GM12878 (cell line): ENCODE measurements around the gene SHPK. TPM values are rescaled to one million over a fixed set of nuclear protein-coding genes. Genes with fewer than 3 reads are reported as not detected.

ENCODE experiments used
- ATAC-seq: fragments of 200-7000 bp; cut with Tn5 transposase; 3 replicates; pipeline ENCODE4 v1.9.1; 2020; ENCODE audit warnings: mild to moderate bottlenecking, moderate library complexity
- BruUV-seq: library from RNA; stranded (reverse); fragments of 400-500 nt; replicated peaks from 2 replicates; lab custom pipeline; 2021; lab: Mats Ljungman, UMichigan
- CTCF ChIA-PET: fragments of 300-600 bp; sonication (Branson Sonifier 250); formaldehyde crosslinking; extraction: SDS; loops from one replicate; lab custom pipeline; 2021; ENCODE audit warnings: inconsistent platforms; lab: Yijun Ruan, JAX
- POLR2A ChIA-PET: fragments of 350-600 bp; formaldehyde crosslinking; extraction: SDS; loops from one replicate; lab custom pipeline; 2021; ENCODE audit warnings: inconsistent platforms; lab: Charles Lee
- RAD21 ChIA-PET: fragments of 300-600 bp; sonication (Branson Sonifier 250); formaldehyde crosslinking; loops from one replicate; lab custom pipeline; 2023; ENCODE audit warnings: antibody characterized with exemption; ENCODE audit not compliant: unreplicated experiment; lab: Charles Lee
- SMC1A ChIA-PET: fragments of 300-600 bp; sonication (Branson Sonifier 250); formaldehyde crosslinking; loops from one replicate; lab custom pipeline; 2023; ENCODE audit not compliant: unreplicated experiment, uncharacterized antibody; lab: Charles Lee
- DNase-seq: peaks from one replicate; pipeline ENCODE4 v3.0.0-alpha.2; 2011; ENCODE audit warnings: low read depth, low spot score
- FAIRE-seq: peaks from 3 replicates; lab custom pipeline; 2011; peaks lifted over from hg19 to GRCh38; lab: Jason Lieb, UNC
- H2AFZ ChIP-seq: 2 replicates; pipeline ENCODE4 v1.6.0; 2011; ENCODE audit warnings: low read depth, low read length, control low read depth; ENCODE audit not compliant: control insufficient read depth
- H3K27ac ChIP-seq: 2 replicates; pipeline ENCODE4 v1.5.1; 2011; ENCODE audit warnings: control low read depth; ENCODE audit not compliant: control insufficient read depth, insufficient read depth
- H3K27me3 ChIP-seq, 2 experiments: replicated peaks in 1 of 2; 2 replicates each; pipeline versions ENCODE4 v1.6.0 to v1.6.1; 2011; ENCODE audit warnings: low read length in 1 of 2; ENCODE audit not compliant: control insufficient read depth in 2 of 2, insufficient read depth in 2 of 2
- H3K36me3 ChIP-seq, 2 experiments: 2 replicates each; pipeline ENCODE4 v1.5.1; 2011; ENCODE audit warnings: low read length in 1 of 2; ENCODE audit not compliant: control insufficient read depth in 2 of 2, insufficient read depth in 2 of 2
- H3K4me1 ChIP-seq: 2 replicates; pipeline ENCODE4 v1.6.1; 2011; ENCODE audit warnings: mild to moderate bottlenecking, low read length, moderate library complexity, mixed read lengths; ENCODE audit not compliant: control insufficient read depth, insufficient read depth
- H3K4me2 ChIP-seq: 2 replicates; pipeline ENCODE4 v1.6.0; 2011; ENCODE audit warnings: control low read depth; ENCODE audit not compliant: control insufficient read depth, insufficient read depth
- H3K4me3 ChIP-seq: fragments of 200-600 bp; sonication (generic); 2 replicates; pipeline ENCODE4 v1.5.1; 2016
- H3K79me2 ChIP-seq: 2 replicates; pipeline ENCODE4 v1.6.0; 2011; ENCODE audit warnings: low read length; ENCODE audit not compliant: control insufficient read depth, insufficient read depth
- H3K9ac ChIP-seq: 2 replicates; pipeline ENCODE4 v1.8.0; 2011; ENCODE audit warnings: low read length, control low read depth, mixed read lengths; ENCODE audit not compliant: control insufficient read depth, insufficient read depth
- H3K9me3 ChIP-seq: replicated peaks from 3 replicates; pipeline ENCODE4 v1.5.1; 2011; ENCODE audit warnings: mild to moderate bottlenecking, low read length; ENCODE audit not compliant: control insufficient read depth, insufficient read depth
- H4K20me1 ChIP-seq: 2 replicates; pipeline ENCODE4 v1.6.0; 2011; ENCODE audit not compliant: control insufficient read depth, insufficient read depth
- CBX5 ChIP-seq: sonication (generic); IDR thresholded peaks from 2 replicates; pipeline ENCODE4 v1.6.1; 2016; ENCODE audit warnings: low read depth, moderate library complexity, mild to moderate bottlenecking, inconsistent platforms
- ESRRA ChIP-seq: IDR thresholded peaks from 2 replicates; pipeline ENCODE4 v1.6.1; 2012; ENCODE audit warnings: mild to moderate bottlenecking, low read length, improper control_type of control experiment
- SKIL ChIP-seq: fragments of 450-650 bp; IDR thresholded peaks from 2 replicates; pipeline ENCODE4 v1.6.1; 2017; ENCODE audit warnings: mild to moderate bottlenecking, low read depth, inconsistent platforms; ENCODE audit not compliant: poor library complexity, severe bottlenecking
- TBL1XR1 ChIP-seq: IDR thresholded peaks from 2 replicates; pipeline ENCODE4 v1.6.1; 2012; ENCODE audit warnings: low read depth, low read length, improper control_type of control experiment
- WGBS: methylation state at CpG from one replicate; pipeline ENCODE4 v1.1.6; 2016; ENCODE audit warnings: low lambda C conversion rate; ENCODE audit not compliant: insufficient replicate concordance, insufficient coverage; ENCODE audit errors: missing lambda C conversion rate; 5-methylcytosine and 5-hydroxymethylcytosine counted together
- in situ Hi-C: fragments of 300-500 bp; cut with MboI; formaldehyde crosslinking; loops from 9 replicates; pipeline ENCODE4 v1.14.3; 2018; ENCODE audit warnings: mixed read lengths
- intact Hi-C: fragments of 100-400 bp; cut with micrococcal nuclease; formaldehyde crosslinking; loops from one replicate; pipeline ENCODE4 v1.14.2; 2022; ENCODE audit not compliant: unreplicated experiment
- polyA plus RNA-seq, 11 experiments: library from polyadenylated mRNA; depleted of rRNA in 4 of 11; unstranded in 6 of 11; stranded (reverse) in 5 of 11; fragments of >200 nt; fragmentation: Nextera tagmentation in 4 of 11; fragmentation: Illumina TruSeq in 1 of 11; extraction: Ambion mirVana in 4 of 11; extraction: Trizol in 1 of 11; gene quantifications; 1 replicate in 1 of 11; 2 replicates in 10 of 11; pipeline versions ENCODE4 v1.2.1 to v1.2.3, GENCODE V29; 2011 to 2016; ENCODE audit warnings: inconsistent platforms in 2 of 11, missing spikeins in 2 of 11, low read depth in 1 of 11
- total RNA-seq, 4 experiments: library from RNA; depleted of rRNA in 3 of 4; stranded (reverse); fragments of >200 nt in 3 of 4; fragmentation: Illumina TruSeq in 1 of 4; extraction: Trizol in 1 of 4; gene quantifications; 2 replicates each; pipeline versions ENCODE4 v1.2.1 to v1.2.3, GENCODE V29; 2013 to 2021

SHPK gene
- total and polyA plus RNA-seq, 10 of the 15 experiments (the other 5 are each of a cell fraction or from before 2014, with no cell fraction given): 1.7 to 16.6 (median 12.9) TPM

- in situ Hi-C loops (no loop called here), intact Hi-C loops (no loop called here)
- ChIA-PET RAD21 (no interaction called here), CTCF (no interaction called here), POLR2A (interaction anchor here (0.5 kb wide), 1 partner anchor 112 kb away, joined by 3 read pairs; no protein-coding TSS in a partner anchor), SMC1A (no interaction called here)
- H3K27me3 ChIP-seq: no peaks in the 10 kb centered on the region
- no peak for DNase-seq
- WGBS: 76% methylated on average over 36 of the region's 42 CpGs
- no peak for FAIRE-seq
- H4K20me1 ChIP-seq: no peaks in the 10 kb centered on the region
- H3K36me3 ChIP-seq: no peaks in the 10 kb centered on the region
- no peak overlapping the region for H3K4me3 ChIP-seq
- no peak for ATAC-seq
- no peak for TF ChIP-seq SKIL
- TF ChIP-seq TBL1XR1: no peak
- no peak for TF ChIP-seq CBX5
- TF ChIP-seq ESRRA: no peak
- no peak overlapping the region for H3K9ac ChIP-seq
- H2AFZ ChIP-seq: no peak overlapping the region
- no peak overlapping the region for H3K27ac ChIP-seq
- no TSS peak for BruUV-seq
- H3K79me2 ChIP-seq: no peaks in the 10 kb centered on the region
- H3K4me1 ChIP-seq: no peaks in the 10 kb centered on the region
- H3K9me3 ChIP-seq: no peaks in the 10 kb centered on the region
- H3K4me2 ChIP-seq: no peak overlapping the region
These were observed 22.1 kb upstream of the SHPK start for GRCh38 chr17:3657874-3658783.
